ENCODE measurements around the gene APOBEC3H.

APOBEC3H gene

DNA sequence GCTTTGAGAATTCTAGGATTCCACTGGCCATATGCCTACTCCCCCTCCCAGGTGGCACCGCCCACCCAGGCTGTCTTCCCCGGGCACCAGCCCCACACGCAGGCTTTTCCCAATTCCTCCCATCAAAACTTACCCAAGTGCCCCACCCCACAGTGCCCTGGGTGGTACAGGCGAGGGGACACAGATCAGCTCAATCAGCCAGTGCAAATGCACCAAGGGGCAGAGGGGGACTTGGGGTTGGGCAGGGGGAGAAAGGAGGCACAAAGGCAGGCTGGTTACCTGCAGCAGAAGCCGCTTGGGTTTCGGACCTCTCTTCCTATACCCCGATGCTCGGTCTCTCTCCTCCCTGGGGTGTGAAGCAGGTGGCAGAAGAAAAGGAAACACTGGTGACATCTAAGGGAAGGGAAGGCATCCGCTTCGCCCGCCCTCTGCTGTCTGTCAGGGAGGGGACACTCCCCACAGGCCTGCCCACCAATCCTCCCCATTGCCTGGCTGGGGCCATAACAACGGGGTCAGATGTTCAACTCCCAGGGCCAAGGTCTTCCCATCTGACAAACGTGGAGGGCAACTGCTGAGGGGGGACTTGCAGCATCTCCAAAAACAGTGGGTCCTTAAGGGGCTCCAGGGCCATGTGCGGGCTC is 41.4 kb downstream of the APOBEC3H start:
- H3K4me2 ChIP-seq (ENCODE audit: low read length) = no peak overlapping the region
- H3K9ac ChIP-seq = no peak overlapping the region
- H3K9me3 ChIP-seq (ENCODE audit: control insufficient read depth, low read length) = no peaks in the 10 kb centered on the region
- TF ChIP-seq, protein P1, sequence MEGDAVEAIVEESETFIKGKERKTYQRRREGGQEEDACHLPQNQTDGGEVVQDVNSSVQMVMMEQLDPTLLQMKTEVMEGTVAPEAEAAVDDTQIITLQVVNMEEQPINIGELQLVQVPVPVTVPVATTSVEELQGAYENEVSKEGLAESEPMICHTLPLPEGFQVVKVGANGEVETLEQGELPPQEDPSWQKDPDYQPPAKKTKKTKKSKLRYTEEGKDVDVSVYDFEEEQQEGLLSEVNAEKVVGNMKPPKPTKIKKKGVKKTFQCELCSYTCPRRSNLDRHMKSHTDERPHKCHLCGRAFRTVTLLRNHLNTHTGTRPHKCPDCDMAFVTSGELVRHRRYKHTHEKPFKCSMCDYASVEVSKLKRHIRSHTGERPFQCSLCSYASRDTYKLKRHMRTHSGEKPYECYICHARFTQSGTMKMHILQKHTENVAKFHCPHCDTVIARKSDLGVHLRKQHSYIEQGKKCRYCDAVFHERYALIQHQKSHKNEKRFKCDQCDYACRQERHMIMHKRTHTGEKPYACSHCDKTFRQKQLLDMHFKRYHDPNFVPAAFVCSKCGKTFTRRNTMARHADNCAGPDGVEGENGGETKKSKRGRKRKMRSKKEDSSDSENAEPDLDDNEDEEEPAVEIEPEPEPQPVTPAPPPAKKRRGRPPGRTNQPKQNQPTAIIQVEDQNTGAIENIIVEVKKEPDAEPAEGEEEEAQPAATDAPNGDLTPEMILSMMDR (IDR thresholded peaks at IDR 0.05) = no peak
- no peak overlapping the region for H3K4me3 ChIP-seq (ENCODE audit: low read depth, low read length)
- H2AFZ ChIP-seq = no peak overlapping the region
- H3K27me3 ChIP-seq (ENCODE audit: control insufficient read depth, insufficient read depth, low read length) = no peaks in the 10 kb centered on the region
- H3K79me2 ChIP-seq = no peaks in the 10 kb centered on the region
- no peak overlapping the region for H3K27ac ChIP-seq
- H3K36me3 ChIP-seq (ENCODE audit: control insufficient read depth, insufficient read depth, low read length) = no peaks in the 10 kb centered on the region
- no peaks in the 10 kb centered on the region for H3K4me1 ChIP-seq

DNA sequence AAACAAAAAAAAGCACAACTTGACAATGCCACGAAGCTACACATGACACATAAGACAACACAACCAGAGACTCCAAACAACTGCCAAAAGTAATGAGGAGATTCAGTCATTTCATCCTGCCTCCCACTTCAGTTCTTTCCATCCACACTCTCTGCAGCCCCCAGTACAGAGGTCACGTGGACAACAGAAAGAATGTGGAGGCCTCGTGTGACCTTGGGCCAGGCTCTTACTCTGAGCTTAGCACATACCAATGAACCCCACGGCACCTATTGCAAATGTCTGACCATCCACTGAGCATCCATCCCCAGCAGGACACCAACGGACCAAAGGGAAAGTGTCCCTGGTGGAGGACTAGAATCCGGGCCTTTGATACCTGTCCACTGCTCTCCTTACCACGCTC is 42.9 kb downstream of the APOBEC3H start:
- TF ChIP-seq, protein P1 (IDR thresholded peaks at IDR 0.05) = no peak
- Histone ChIP-seq H2AFZ (no peak overlapping the region), H3K4me3 (ENCODE audit: low read depth, low read length) (no peak overlapping the region), H3K4me1 (no peaks in the 10 kb centered on the region), H3K36me3 (ENCODE audit: control insufficient read depth, insufficient read depth, low read length) (no peaks in the 10 kb centered on the region), H3K9ac (no peak overlapping the region), H3K9me3 (ENCODE audit: control insufficient read depth, low read length) (no peaks in the 10 kb centered on the region), H3K79me2 (no peaks in the 10 kb centered on the region), H3K4me2 (ENCODE audit: low read length) (no peak overlapping the region), H3K27me3 (ENCODE audit: control insufficient read depth, insufficient read depth, low read length) (no peaks in the 10 kb centered on the region), H3K27ac (no peak overlapping the region)

DNA sequence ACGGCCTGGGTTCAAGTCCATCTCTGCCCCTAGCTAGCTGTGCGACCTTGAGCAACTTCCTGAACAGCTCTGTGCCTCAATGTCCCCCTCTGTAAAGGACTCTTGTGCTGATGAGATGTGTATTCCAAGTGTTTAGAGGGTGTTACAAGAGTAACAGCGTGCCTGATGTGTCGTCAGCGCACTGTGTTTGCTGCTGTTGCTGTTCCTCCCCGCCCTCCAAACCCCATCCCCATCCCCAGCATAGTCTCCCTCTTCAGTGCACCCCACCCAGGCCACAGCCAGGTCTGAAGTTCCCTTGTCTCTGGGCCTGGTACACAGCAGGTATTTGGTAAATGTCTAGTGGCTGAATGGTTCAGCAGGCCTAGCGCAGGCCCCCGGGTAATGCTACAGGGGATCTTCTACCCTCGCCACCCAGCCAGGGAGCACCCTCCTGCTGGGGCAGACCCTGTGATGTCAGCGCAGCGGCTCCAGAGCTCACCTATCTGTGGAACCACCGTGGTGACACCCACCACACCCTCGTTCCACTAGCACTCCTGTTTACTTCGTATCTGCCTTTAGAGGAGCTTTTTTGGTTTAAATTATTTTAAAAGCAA is 45.1 kb downstream of the APOBEC3H start:
- H3K79me2 ChIP-seq = no peaks in the 10 kb centered on the region
- H3K4me1 ChIP-seq = peaks cover 3% of the 10 kb centered on the region
- no peak overlapping the region for H3K4me2 ChIP-seq (ENCODE audit: low read length)
- H3K9ac ChIP-seq = no peak overlapping the region
- no peak overlapping the region for H2AFZ ChIP-seq
- no peaks in the 10 kb centered on the region for H3K36me3 ChIP-seq (ENCODE audit: control insufficient read depth, insufficient read depth, low read length)
- H3K9me3 ChIP-seq (ENCODE audit: control insufficient read depth, low read length) = no peaks in the 10 kb centered on the region
- no peak overlapping the region for H3K27ac ChIP-seq
- no peak overlapping the region for H3K4me3 ChIP-seq (ENCODE audit: low read depth, low read length)
- H3K27me3 ChIP-seq (ENCODE audit: control insufficient read depth, insufficient read depth, low read length) = no peaks in the 10 kb centered on the region
- TF ChIP-seq, protein P1 (IDR thresholded peaks at IDR 0.05) = no peak

DNA sequence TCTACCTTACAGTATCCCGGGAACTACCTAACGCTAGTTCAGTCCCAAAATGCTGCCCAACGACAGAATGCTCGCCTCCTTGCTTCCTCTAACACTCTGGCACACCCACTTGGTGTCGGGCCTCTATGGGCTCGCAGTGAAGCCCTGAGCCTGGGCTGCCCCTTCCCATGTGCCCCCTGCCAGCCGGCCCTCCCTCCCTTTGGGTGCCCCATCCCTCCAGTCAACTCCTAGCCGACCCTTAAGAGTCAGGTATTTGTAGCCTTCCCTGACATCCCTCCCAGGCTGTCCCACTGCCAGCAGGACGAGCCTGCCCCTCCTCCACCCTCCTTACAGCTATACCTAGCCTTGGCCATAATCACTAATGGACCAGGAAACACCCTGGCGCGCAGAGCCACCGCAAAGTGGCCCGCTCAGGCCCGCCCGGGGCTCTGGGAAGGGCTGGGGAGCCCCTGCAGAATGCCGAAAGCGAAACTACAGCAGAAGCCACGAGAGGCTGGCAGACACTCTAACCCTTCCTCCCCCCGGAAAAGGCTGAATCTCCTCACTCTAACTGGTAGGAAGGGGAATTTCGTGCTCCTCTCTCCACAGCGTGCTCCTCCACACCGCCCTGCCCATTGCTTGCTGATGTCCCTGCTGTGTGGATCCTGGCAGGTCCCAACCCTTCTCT is 47.2 kb downstream of the APOBEC3H start:
- Histone ChIP-seq H3K27me3 (ENCODE audit: control insufficient read depth, insufficient read depth, low read length) (no peaks in the 10 kb centered on the region), H3K79me2 (no peaks in the 10 kb centered on the region), H3K4me3 (ENCODE audit: low read depth, low read length) (peak overlapping the region; percentile 95), H3K27ac (no peak overlapping the region), H3K36me3 (ENCODE audit: control insufficient read depth, insufficient read depth, low read length) (no peaks in the 10 kb centered on the region), H3K4me2 (ENCODE audit: low read length) (peak overlapping the region; percentile 99), H2AFZ (no peak overlapping the region), H3K9me3 (ENCODE audit: control insufficient read depth, low read length) (no peaks in the 10 kb centered on the region), H3K4me1 (peaks cover 3% of the 10 kb centered on the region), H3K9ac (no peak overlapping the region)
- TF ChIP-seq, protein P1 (IDR thresholded peaks at IDR 0.05) = no peak

Measured in parathyroid adenoma (tissue), 2 donors.